Uterus (tissue), 4 donors: Measurements from ENCODE around the gene PSMB4. TPM values are rescaled to one million over a fixed set of nuclear protein-coding genes. Genes with fewer than 3 reads are reported as not detected.

Experiments
- DNase-seq, 2 donors: peaks; one replicate each; pipeline ENCODE4 v3.0.0-alpha.2; 2019 to 2020
- H3K27ac ChIP-seq, 2 donors: fragments of 200-600 bp; sonication (generic); 1 replicate in 1 of 2; 2 replicates in 1 of 2; pipeline ENCODE4 v1.5.1; 2016 to 2018
- H3K27me3 ChIP-seq, 2 donors: fragments of 200-600 bp; sonication (generic); one replicate each; pipeline ENCODE4 v1.5.1; 2018 to 2019; ENCODE audit warnings: control low read depth in 1 of 2
- H3K36me3 ChIP-seq, 2 donors: fragments of 200-600 bp; sonication (generic); one replicate each; pipeline ENCODE4 v1.5.1; 2019; ENCODE audit warnings: control low read depth in 1 of 2
- H3K4me1 ChIP-seq, 2 donors: fragments of 200-600 bp; sonication (generic); one replicate each; pipeline ENCODE4 v1.5.1; 2018 to 2019; ENCODE audit warnings: control low read depth in 1 of 2
- H3K4me3 ChIP-seq, 2 donors: fragments of 200-600 bp; sonication (generic); 1 replicate in 1 of 2; 2 replicates in 1 of 2; pipeline ENCODE4 v1.5.1; 2018 to 2019; ENCODE audit warnings: mild to moderate bottlenecking in 1 of 2
- H3K9me3 ChIP-seq, 2 donors: fragments of 200-600 bp; sonication (generic); one replicate each; pipeline ENCODE4 v1.5.1; 2019; ENCODE audit warnings: control low read depth in 1 of 2
- CTCF ChIP-seq, 4 experiments: fragments of 200-600 bp in 2 of 4; fragments of 450-650 bp in 2 of 4; sonication (generic) in 2 of 4; IDR thresholded peaks; one replicate each; pipeline ENCODE4 v1.5.1; 2016 to 2019; ENCODE audit warnings: antibody characterized with exemption in 4 of 4, mild to moderate bottlenecking in 2 of 4, moderate library complexity in 1 of 4
- POLR2A ChIP-seq, 2 donors: fragments of 450-650 bp; IDR thresholded peaks; one replicate each; pipeline ENCODE4 v1.6.1; 2016; ENCODE audit warnings: antibody characterized with exemption in 2 of 2, mild to moderate bottlenecking in 1 of 2, moderate library complexity in 1 of 2
- intact Hi-C: fragments of 100-400 bp; cut with DNase I; formaldehyde crosslinking; loops from one replicate; pipeline ENCODE4 v1.15.1; 2023; ENCODE audit warnings: low total_unique reads
- total RNA-seq, 4 donors: library from RNA; depleted of rRNA in 3 of 4; stranded (reverse); fragments of >200 nt in 3 of 4; gene quantifications; one replicate each; pipeline versions ENCODE4 v1.1.0 to v1.2.4, GENCODE V29; 2014 to 2023
- donor health status: DM: yes; HTN: yes; CAD: no.

The PSMB4 gene
- total RNA-seq, 4 donors from 2014 or later = 192 to 336 (median 244) TPM

GRCh38 chr1:151408891-151409290, 9.5 kb downstream of the PSMB4 start:
- Histone ChIP-seq H3K9me3 (no peaks in the 10 kb centered on the region), H3K4me3 (no peak overlapping the region), H3K36me3 (no peaks in the 10 kb centered on the region), H3K27ac (no peak overlapping the region), H3K27me3 (no peaks in the 10 kb centered on the region), H3K4me1 (no peaks in the 10 kb centered on the region)
- no peak for TF ChIP-seq CTCF (IDR thresholded peaks at IDR 0.05)
- TF ChIP-seq POLR2A (IDR thresholded peaks at IDR 0.05) = no peak
- DNase-seq = no peak
- intact Hi-C loops = loop anchor here (10.0 kb wide), 1 partner anchor 64 kb away; the partner anchor contains the start of gene RFX5

- intact Hi-C loops = no loop called here
- Histone ChIP-seq H3K36me3 (no peaks in the 10 kb centered on the region), H3K27ac (no peak overlapping the region), H3K4me3 (no peak overlapping the region), H3K27me3 (no peaks in the 10 kb centered on the region), H3K9me3 (no peaks in the 10 kb centered on the region), H3K4me1 (no peaks in the 10 kb centered on the region)
- TF ChIP-seq POLR2A (IDR thresholded peaks at IDR 0.05) = no peak
- no peak for TF ChIP-seq CTCF (IDR thresholded peaks at IDR 0.05)
- DNase-seq = no peak
These were observed 12.5 kb downstream of the PSMB4 start for GRCh38 chr1:151411884-151412283.

GRCh38 chr1:151416231-151416630, 16.9 kb downstream of the PSMB4 start:
- no peaks in the 10 kb centered on the region for H3K9me3 ChIP-seq
- H3K36me3 ChIP-seq = no peaks in the 10 kb centered on the region
- TF ChIP-seq CTCF (IDR thresholded peaks at IDR 0.05) (no peak), POLR2A (IDR thresholded peaks at IDR 0.05) (no peak)
- intact Hi-C loops = no loop called here
- DNase-seq = no peak
- no peak overlapping the region for H3K27ac ChIP-seq
- H3K4me3 ChIP-seq = no peak overlapping the region
- no peaks in the 10 kb centered on the region for H3K27me3 ChIP-seq
- H3K4me1 ChIP-seq = no peaks in the 10 kb centered on the region

GRCh38 chr1:151418081-151418480, 18.7 kb downstream of the PSMB4 start:
- Histone ChIP-seq H3K27me3 (no peaks in the 10 kb centered on the region), H3K27ac (no peak overlapping the region), H3K9me3 (no peaks in the 10 kb centered on the region), H3K4me3 (no peak overlapping the region), H3K36me3 (no peaks in the 10 kb centered on the region), H3K4me1 (no peaks in the 10 kb centered on the region)
- DNase-seq = no peak
- intact Hi-C loops = no loop called here
- TF ChIP-seq POLR2A (IDR thresholded peaks at IDR 0.05) (no peak), CTCF (IDR thresholded peaks at IDR 0.05) (no peak)

GRCh38 chr1:151419819-151420218, 20.4 kb downstream of the PSMB4 start:
- Histone ChIP-seq H3K9me3 (no peaks in the 10 kb centered on the region), H3K4me3 (no peak overlapping the region), H3K36me3 (no peaks in the 10 kb centered on the region), H3K27me3 (no peaks in the 10 kb centered on the region), H3K27ac (no peak overlapping the region), H3K4me1 (no peaks in the 10 kb centered on the region)
- TF ChIP-seq POLR2A (IDR thresholded peaks at IDR 0.05) (no peak), CTCF (IDR thresholded peaks at IDR 0.05) (no peak)
- intact Hi-C loops = no loop called here
- DNase-seq = no peak
